GM04504 (cell line): Measurements from ENCODE around the gene F12.
"Not testable (repeated sequence)": the region's sequence is repeated elsewhere in the genome, so short reads cannot be mapped to it uniquely, and the experiment has no call there.

Experiments
- DNase-seq: peaks from one replicate; pipeline ENCODE4 v3.0.0-alpha.2; 2012; ENCODE audit warnings: low read depth

F12 gene

GRCh38 chr5:177432143-177432838 is 22.9 kb upstream of the F12 start:
- no peak for DNase-seq

GRCh38 chr5:177431317-177432142 is 22.2 kb upstream of the F12 start:
- no peak for DNase-seq

GRCh38 chr5:177430972-177431316 is 21.6 kb upstream of the F12 start:
- DNase-seq = no peak

- no peak for DNase-seq
Measured at GRCh38 chr5:177430140-177430951, 21.0 kb upstream of the F12 start.

GRCh38 chr5:177429248-177430040 is 20.1 kb upstream of the F12 start:
- no peak for DNase-seq

- no peak for DNase-seq
Measured at GRCh38 chr5:177428574-177429217, 19.3 kb upstream of the F12 start.

GRCh38 chr5:177427919-177428573 is 18.7 kb upstream of the F12 start:
- DNase-seq = no peak

GRCh38 chr5:177427211-177427822 is 18.0 kb upstream of the F12 start:
- DNase-seq = no peak

GRCh38 chr5:177426566-177427210 is 17.3 kb upstream of the F12 start, which contains the start of gene GRK6:
TSS of gene GRK6 (plus strand) at chr5:177426676. CDS start at chr5:177426846, 170 bp downstream.
- DNase-seq = no peak

- DNase-seq = peak; percentile 100
Measured at GRCh38 chr5:177425801-177426565, 16.6 kb upstream of the F12 start.

- no peak for DNase-seq
Measured at GRCh38 chr5:177425196-177425800, 15.9 kb upstream of the F12 start.

GRCh38 chr5:177423671-177424070 is 14.3 kb upstream of the F12 start:
- no peak for DNase-seq

- no peak for DNase-seq
Measured at GRCh38 chr5:177421062-177421798, 11.9 kb upstream of the F12 start.

- DNase-seq = not testable (repeated sequence)
Measured at GRCh38 chr5:177420472-177420871, 11.1 kb upstream of the F12 start.

GRCh38 chr5:177419046-177419445 is 9.7 kb upstream of the F12 start:
- DNase-seq = no peak

GRCh38 chr5:177417081-177417480 is 7.7 kb upstream of the F12 start:
- DNase-seq = not testable (repeated sequence)

GRCh38 chr5:177414481-177414880 is 5.1 kb upstream of the F12 start:
- no peak for DNase-seq
